Testis (tissue), 3 donors: ENCODE results near the gene EFCAB14. TPM values are rescaled to one million over a fixed set of nuclear protein-coding genes. Genes with fewer than 3 reads are reported as not detected.
"Not testable (repeated sequence)": the region's sequence is repeated elsewhere in the genome, so short reads cannot be mapped to it uniquely, and the experiment has no call there.

Source experiments
- DNase-seq: peaks from one replicate; pipeline ENCODE4 v3.0.0-alpha.2; 2019
- H3K27ac ChIP-seq, 2 donors: fragments of 200-600 bp; sonication (generic); one replicate each; pipeline ENCODE4 v1.5.1; 2019
- H3K27me3 ChIP-seq: fragments of 200-600 bp; sonication (generic); one replicate; pipeline ENCODE4 v1.5.1; 2019
- H3K36me3 ChIP-seq: fragments of 200-600 bp; sonication (generic); one replicate; pipeline ENCODE4 v1.5.1; 2017; ENCODE audit warnings: low read depth; ENCODE audit errors: missing control alignments
- H3K4me1 ChIP-seq: fragments of 200-600 bp; sonication (generic); one replicate; pipeline ENCODE4 v1.5.1; 2019
- H3K4me3 ChIP-seq, 2 donors: fragments of 200-600 bp; sonication (generic); one replicate each; pipeline ENCODE4 v1.5.1; 2017 to 2019
- H3K9me3 ChIP-seq: fragments of 200-600 bp; sonication (generic); one replicate; pipeline ENCODE4 v1.5.1; 2017
- POLR2A ChIP-seq: fragments of 450-650 bp; IDR thresholded peaks from one replicate; pipeline ENCODE4 v1.6.1; 2017; ENCODE audit warnings: antibody characterized with exemption, mild to moderate bottlenecking, moderate library complexity
- WGBS, 2 donors: methylation state at CpG; one replicate each; pipeline ENCODE4 v1.1.5; 2018; 5-methylcytosine and 5-hydroxymethylcytosine counted together
- intact Hi-C: fragments of 100-400 bp; cut with DNase I; formaldehyde crosslinking; loops from one replicate; pipeline ENCODE4 v1.15.1; 2023; ENCODE audit warnings: low total_unique reads
- polyA plus RNA-seq: library from polyadenylated mRNA; stranded (reverse); fragments of 350-450 nt; fragmentation: Illumina TruSeq; extraction: RNeasy Lipid Tissue Mini Kit (QIAGEN cat#74804); gene quantifications from one replicate; pipeline ENCODE4 v1.2.3, GENCODE V29; 2014; ENCODE audit warnings: low read depth, low replicate concordance; ENCODE audit not compliant: insufficient read depth
- total RNA-seq, 2 donors: library from RNA; depleted of rRNA; stranded (reverse); fragments of >200 nt; gene quantifications; one replicate each; pipeline ENCODE4 v1.2.3, GENCODE V29; 2016
- TF ChIP-seq, protein P1 (sequence below), 3 experiments: fragments of 450-650 bp in 2 of 3; fragments of 200-600 bp in 1 of 3; sonication (generic) in 1 of 3; IDR thresholded peaks; one replicate each; pipeline ENCODE4 v1.5.1; 2016 to 2019; ENCODE audit warnings: antibody characterized with exemption in 3 of 3, mild to moderate bottlenecking in 2 of 3, moderate library complexity in 1 of 3

Gene EFCAB14
- total and polyA plus RNA-seq, 3 donors from 2014 or later: 76.6 to 94.0 (median 77.8) TPM

DNA sequence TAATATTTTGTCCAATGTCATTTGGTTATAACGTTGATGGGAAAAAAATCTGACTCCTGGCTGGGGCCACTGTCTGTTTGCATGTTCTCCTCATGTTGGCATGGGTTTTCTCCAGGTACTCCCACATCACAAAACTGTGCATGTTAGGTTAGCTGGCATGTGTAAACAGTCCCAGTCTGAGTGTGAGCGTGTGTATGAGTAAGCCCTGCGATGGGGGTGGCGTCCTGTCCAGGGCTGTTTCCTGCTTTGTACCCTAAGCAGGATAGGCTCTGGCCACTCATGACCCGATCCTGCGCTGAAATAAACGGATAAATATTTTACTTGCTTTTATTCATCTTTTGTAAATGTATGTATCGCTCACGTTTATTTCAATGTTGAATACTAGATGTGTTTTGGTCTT lies 13.5 kb downstream of the EFCAB14 start:
- DNase-seq: no peak
- 83 to 85% methylated on average over 9 of the region's 9 CpGs for WGBS, 2 donors
- no peak overlapping the region for H3K4me3 ChIP-seq
- TF ChIP-seq POLR2A: no peak
- TF ChIP-seq, protein P1, sequence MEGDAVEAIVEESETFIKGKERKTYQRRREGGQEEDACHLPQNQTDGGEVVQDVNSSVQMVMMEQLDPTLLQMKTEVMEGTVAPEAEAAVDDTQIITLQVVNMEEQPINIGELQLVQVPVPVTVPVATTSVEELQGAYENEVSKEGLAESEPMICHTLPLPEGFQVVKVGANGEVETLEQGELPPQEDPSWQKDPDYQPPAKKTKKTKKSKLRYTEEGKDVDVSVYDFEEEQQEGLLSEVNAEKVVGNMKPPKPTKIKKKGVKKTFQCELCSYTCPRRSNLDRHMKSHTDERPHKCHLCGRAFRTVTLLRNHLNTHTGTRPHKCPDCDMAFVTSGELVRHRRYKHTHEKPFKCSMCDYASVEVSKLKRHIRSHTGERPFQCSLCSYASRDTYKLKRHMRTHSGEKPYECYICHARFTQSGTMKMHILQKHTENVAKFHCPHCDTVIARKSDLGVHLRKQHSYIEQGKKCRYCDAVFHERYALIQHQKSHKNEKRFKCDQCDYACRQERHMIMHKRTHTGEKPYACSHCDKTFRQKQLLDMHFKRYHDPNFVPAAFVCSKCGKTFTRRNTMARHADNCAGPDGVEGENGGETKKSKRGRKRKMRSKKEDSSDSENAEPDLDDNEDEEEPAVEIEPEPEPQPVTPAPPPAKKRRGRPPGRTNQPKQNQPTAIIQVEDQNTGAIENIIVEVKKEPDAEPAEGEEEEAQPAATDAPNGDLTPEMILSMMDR (IDR thresholded peaks at IDR 0.05): no peak
- intact Hi-C loops: no loop called here
- no peaks in the 10 kb centered on the region for H3K4me1 ChIP-seq
- no peaks in the 10 kb centered on the region for H3K9me3 ChIP-seq
- H3K27ac ChIP-seq: no peak overlapping the region
- no peaks in the 10 kb centered on the region for H3K27me3 ChIP-seq
- H3K36me3 ChIP-seq: no peaks in the 10 kb centered on the region

DNA sequence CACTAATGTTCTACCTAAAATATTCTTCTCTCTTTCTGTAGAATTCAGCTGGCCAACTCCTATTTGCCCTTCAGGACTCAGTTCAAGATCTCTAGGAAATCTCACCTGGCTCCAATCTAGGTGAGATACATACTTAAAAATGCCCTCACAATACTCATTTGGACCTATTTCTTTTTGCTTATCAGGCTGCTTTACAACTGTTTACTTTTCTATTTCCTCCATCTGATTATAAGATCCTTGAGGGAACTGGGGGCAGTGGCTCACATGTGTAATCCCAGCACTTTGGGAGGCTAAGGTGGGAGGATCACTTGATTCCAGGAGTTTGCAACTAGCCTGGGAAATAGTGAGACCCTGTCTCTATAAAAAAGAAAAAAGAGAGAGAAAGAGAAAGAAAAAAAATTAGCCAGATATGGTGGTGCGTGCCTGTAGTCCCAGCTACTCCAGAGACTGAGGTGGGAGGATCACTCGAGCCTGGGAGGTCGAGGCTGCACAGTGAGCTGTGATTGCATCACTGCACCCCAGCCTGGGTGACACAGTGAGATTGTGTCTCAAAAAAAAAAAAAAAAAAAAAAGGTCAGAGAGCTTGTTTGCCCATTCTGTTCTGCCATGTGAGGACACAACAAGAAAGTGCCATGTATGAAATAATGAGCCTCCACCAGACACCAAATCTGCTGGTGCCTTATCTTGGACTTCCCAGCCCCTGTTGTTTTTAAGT lies 14.8 kb downstream of the EFCAB14 start:
- intact Hi-C loops: no loop called here
- H3K9me3 ChIP-seq: no peaks in the 10 kb centered on the region
- 77 to 96% methylated on average over 3 of the region's 3 CpGs for WGBS, 2 donors

DNA sequence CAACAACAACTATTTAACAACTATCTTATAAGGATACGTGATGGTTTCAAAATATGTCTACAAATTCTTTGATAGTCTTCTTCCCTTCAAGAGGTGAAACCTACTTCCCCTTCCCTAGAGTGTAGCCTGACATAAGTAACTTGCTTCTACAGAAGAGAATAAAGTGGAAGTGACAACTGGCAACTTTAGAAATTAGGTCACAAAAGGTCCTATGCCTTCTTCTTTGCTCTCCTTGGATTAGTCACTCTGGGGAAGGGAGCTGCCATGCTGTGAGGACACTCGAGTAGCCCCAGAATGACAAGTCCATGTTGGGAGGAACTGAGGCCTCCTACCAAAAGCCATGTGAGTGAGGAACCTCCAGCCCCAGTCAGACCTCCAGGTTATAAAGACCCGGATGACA lies 19.2 kb downstream of the EFCAB14 start:
- Histone ChIP-seq H3K4me1 (no peaks in the 10 kb centered on the region), H3K36me3 (no peaks in the 10 kb centered on the region), H3K27ac (no peak overlapping the region), H3K9me3 (no peaks in the 10 kb centered on the region), H3K27me3 (no peaks in the 10 kb centered on the region), H3K4me3 (no peak overlapping the region)
- intact Hi-C loops: no loop called here
- TF ChIP-seq, protein P1 (IDR thresholded peaks at IDR 0.05): no peak
- TF ChIP-seq POLR2A: no peak
- DNase-seq: no peak
- WGBS, 2 donors: 70 to 72% methylated on average over 3 of the region's 3 CpGs

More for the DNA sequence above, 14.8 kb downstream of the EFCAB14 start:
- no peak overlapping the region for H3K4me3 ChIP-seq
- no peaks in the 10 kb centered on the region for H3K36me3 ChIP-seq
- H3K4me1 ChIP-seq: no peaks in the 10 kb centered on the region
- DNase-seq: no peak
- no peaks in the 10 kb centered on the region for H3K27me3 ChIP-seq
- TF ChIP-seq, protein P1 (IDR thresholded peaks at IDR 0.05): no peak
- no peak for TF ChIP-seq POLR2A
- no peak overlapping the region for H3K27ac ChIP-seq

DNA sequence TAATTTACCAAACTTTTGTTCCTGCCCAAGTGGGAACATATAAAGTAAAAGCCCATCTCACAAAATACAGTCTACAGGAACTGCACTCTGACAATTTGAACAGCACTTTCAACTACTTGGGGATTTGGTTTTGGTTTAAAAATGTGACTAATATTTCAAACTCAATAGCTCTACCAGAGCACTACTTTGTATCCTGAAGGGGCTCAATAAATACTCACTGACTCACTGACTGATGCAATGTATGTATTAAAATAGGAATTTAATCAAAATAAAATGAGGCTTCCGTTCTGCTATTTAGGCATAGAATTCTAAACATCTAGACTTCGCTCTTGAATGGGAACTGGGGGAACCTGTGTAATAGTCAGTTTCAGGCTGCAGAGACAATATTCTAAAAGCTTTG lies 21.9 kb downstream of the EFCAB14 start:
- no peak overlapping the region for H3K27ac ChIP-seq
- peaks cover 12% of the 10 kb centered on the region for H3K4me1 ChIP-seq
- no peak for DNase-seq
- H3K36me3 ChIP-seq: no peaks in the 10 kb centered on the region
- no peaks in the 10 kb centered on the region for H3K9me3 ChIP-seq
- WGBS, 2 donors: 93 to 98% methylated on average over 2 of the region's 2 CpGs
- H3K27me3 ChIP-seq: no peaks in the 10 kb centered on the region
- TF ChIP-seq, protein P1 (IDR thresholded peaks at IDR 0.05): no peak
- no peak for TF ChIP-seq POLR2A
- no peak overlapping the region for H3K4me3 ChIP-seq
- intact Hi-C loops: no loop called here

DNA sequence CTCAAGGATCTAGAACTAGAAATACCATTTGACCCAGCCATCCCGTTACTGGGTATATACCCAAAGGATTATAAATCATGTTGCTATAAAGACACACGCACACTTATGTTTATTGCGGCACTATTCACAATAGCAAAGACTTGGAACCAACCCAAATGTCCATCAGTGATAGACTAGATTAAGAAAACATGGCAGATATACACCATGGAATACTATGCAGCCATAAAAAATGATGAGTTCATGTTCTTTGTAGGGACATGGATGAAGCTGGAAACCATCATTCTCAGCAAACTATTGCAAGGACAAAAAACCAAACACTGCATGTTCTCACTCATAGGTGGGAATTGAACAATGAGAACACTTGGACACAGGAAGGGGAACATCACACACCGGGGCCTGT lies 24.2 kb downstream of the EFCAB14 start:
- WGBS, 2 donors: 95 to 98% methylated on average over 4 of the region's 4 CpGs
- H3K4me1 ChIP-seq: peaks cover 16% of the 10 kb centered on the region
- intact Hi-C loops, H3K27me3 ChIP-seq, H3K36me3 ChIP-seq, DNase-seq, H3K9me3 ChIP-seq, H3K4me3 ChIP-seq, H3K27ac ChIP-seq: not testable (repeated sequence)
